OCI-LY7 (cell line): ENCODE results near the gene SPDYE17. TPM values are rescaled to one million over a fixed set of nuclear protein-coding genes. Genes with fewer than 3 reads are reported as not detected.
"Not testable (repeated sequence)": the region's sequence is repeated elsewhere in the genome, so short reads cannot be mapped to it uniquely, and the experiment has no call there.

ENCODE experiments used
- BruUV-seq: library from RNA; stranded (reverse); fragments of 400-500 nt; replicated peaks from 2 replicates; lab custom pipeline; 2021; lab: Mats Ljungman, UMichigan
- CTCF ChIA-PET: fragments of 300-600 bp; sonication (Branson Sonifier 250); formaldehyde crosslinking; loops from one replicate; lab custom pipeline; 2022; ENCODE audit warnings: antibody characterized with exemption; ENCODE audit not compliant: unreplicated experiment; lab: Charles Lee
- POLR2A ChIA-PET: fragments of 300-600 bp; sonication (Branson Sonifier 250); formaldehyde crosslinking; loops from one replicate; lab custom pipeline; 2022; ENCODE audit warnings: antibody characterized with exemption; lab: Charles Lee
- DNase-seq: peaks from one replicate; pipeline ENCODE4 v3.0.0-alpha.2; 2015; ENCODE audit warnings: low spot score
- H2AFZ ChIP-seq: fragments of 200-600 bp; sonication (generic), shearing (Covaris generic); 2 replicates; pipeline ENCODE4 v1.6.1; 2014; ENCODE audit warnings: mild to moderate bottlenecking, antibody characterized with exemption, low read length, moderate library complexity
- H3K27ac ChIP-seq: fragments of 200-600 bp; sonication (generic); 2 replicates; pipeline ENCODE4 v1.5.1; 2014; ENCODE audit warnings: mixed run types, low read depth, mild to moderate bottlenecking, moderate library complexity, low read length, inconsistent platforms; ENCODE audit not compliant: poor library complexity, severe bottlenecking
- H3K36me3 ChIP-seq: fragments of 200-600 bp; sonication (generic); 2 replicates; pipeline ENCODE4 v1.6.1; 2014; ENCODE audit warnings: mild to moderate bottlenecking, antibody characterized with exemption, low read length, moderate library complexity, mixed read lengths; ENCODE audit not compliant: insufficient read depth
- H3K4me1 ChIP-seq: fragments of 200-600 bp; sonication (generic); 2 replicates; pipeline ENCODE4 v1.5.1; 2014; ENCODE audit warnings: mild to moderate bottlenecking, low read length; ENCODE audit not compliant: insufficient read depth, poor library complexity, severe bottlenecking
- H3K4me2 ChIP-seq: fragments of 200-600 bp; sonication (generic); 2 replicates; pipeline ENCODE4 v1.6.1; 2014; ENCODE audit warnings: mild to moderate bottlenecking, low read length
- H3K4me3 ChIP-seq: fragments of 200-600 bp; sonication (generic); 2 replicates; pipeline ENCODE4 v1.5.1; 2014; ENCODE audit warnings: mild to moderate bottlenecking, low read depth, low read length; ENCODE audit not compliant: poor library complexity, severe bottlenecking
- H3K79me2 ChIP-seq: fragments of 200-600 bp; sonication (generic); 2 replicates; pipeline ENCODE4 v1.6.1; 2016; ENCODE audit warnings: low read depth, mild to moderate bottlenecking, low read length, moderate library complexity, mixed read lengths; ENCODE audit not compliant: insufficient read depth
- H3K9me2 ChIP-seq: fragments of 200-600 bp; sonication (generic); 2 replicates; pipeline ENCODE4 v1.6.1; 2016; ENCODE audit warnings: mild to moderate bottlenecking, low read length, mixed read lengths; ENCODE audit not compliant: insufficient read depth
- H3K9me3 ChIP-seq: fragments of 200-600 bp; sonication (generic); 2 replicates; pipeline ENCODE4 v1.6.1; 2014; ENCODE audit warnings: mild to moderate bottlenecking, mixed run types, low read length, mixed read lengths
- H4K20me1 ChIP-seq: fragments of 200-600 bp; sonication (generic); 2 replicates; pipeline ENCODE4 v1.6.1; 2014; ENCODE audit warnings: mild to moderate bottlenecking, antibody characterized with exemption, low read length, moderate library complexity, mixed read lengths; ENCODE audit not compliant: insufficient read depth
- intact Hi-C: fragments of 100-400 bp; cut with micrococcal nuclease; formaldehyde crosslinking; loops from one replicate; pipeline ENCODE4 v1.10.0; 2022; ENCODE audit not compliant: unreplicated experiment
- total RNA-seq, 2 experiments: library from RNA; depleted of rRNA in 1 of 2; stranded (reverse); fragments of >200 nt in 1 of 2; shearing (Covaris generic) in 1 of 2; gene quantifications; 2 replicates each; pipeline ENCODE4 v1.2.3, GENCODE V29; 2014 to 2022

Gene SPDYE17
- total RNA-seq, 2 experiments from 2014 or later = not detected

- H3K4me2 ChIP-seq, H3K27ac ChIP-seq, H4K20me1 ChIP-seq, BruUV-seq, DNase-seq, H3K4me3 ChIP-seq, H3K4me1 ChIP-seq, H2AFZ ChIP-seq, H3K9me3 ChIP-seq, CTCF ChIA-PET, H3K9me2 ChIP-seq, H3K36me3 ChIP-seq, H3K79me2 ChIP-seq, intact Hi-C loops: not testable (repeated sequence)
- POLR2A ChIA-PET = interaction anchor here (0.7 kb wide), 1 partner anchor 814 kb away, joined by 3 read pairs; no protein-coding TSS in a partner anchor
Measured at GRCh38 chr7:77008000-77008399, 24.2 kb downstream of the SPDYE17 start.

- H3K9me3 ChIP-seq, H3K9me2 ChIP-seq, BruUV-seq, DNase-seq, H4K20me1 ChIP-seq, H3K79me2 ChIP-seq, H3K27ac ChIP-seq, H3K4me2 ChIP-seq, H3K4me3 ChIP-seq, H3K36me3 ChIP-seq, H3K4me1 ChIP-seq, CTCF ChIA-PET, H2AFZ ChIP-seq, intact Hi-C loops, POLR2A ChIA-PET: not testable (repeated sequence)
Measured at GRCh38 chr7:77006127-77007110, 25.7 kb downstream of the SPDYE17 start.

GRCh38 chr7:77005461-77006057 is 26.6 kb downstream of the SPDYE17 start:
- H2AFZ ChIP-seq, H4K20me1 ChIP-seq, POLR2A ChIA-PET, H3K4me2 ChIP-seq, H3K4me1 ChIP-seq, H3K9me2 ChIP-seq, DNase-seq, H3K4me3 ChIP-seq, H3K9me3 ChIP-seq, BruUV-seq, CTCF ChIA-PET, H3K79me2 ChIP-seq, H3K36me3 ChIP-seq, H3K27ac ChIP-seq, intact Hi-C loops: not testable (repeated sequence)

- H3K4me1 ChIP-seq, H3K79me2 ChIP-seq, H3K36me3 ChIP-seq, BruUV-seq, CTCF ChIA-PET, H4K20me1 ChIP-seq, H3K4me2 ChIP-seq, H3K9me2 ChIP-seq, H3K27ac ChIP-seq, DNase-seq, H3K4me3 ChIP-seq, intact Hi-C loops, POLR2A ChIA-PET, H3K9me3 ChIP-seq, H2AFZ ChIP-seq: not testable (repeated sequence)
Measured at GRCh38 chr7:77004151-77004550, 28.0 kb downstream of the SPDYE17 start.

- POLR2A ChIA-PET = not testable (repeated sequence)
Measured at GRCh38 chr7:77003241-77003640, 28.9 kb downstream of the SPDYE17 start.

GRCh38 chr7:77002678-77003233 is 29.4 kb downstream of the SPDYE17 start:
- H3K4me1 ChIP-seq, H3K79me2 ChIP-seq, POLR2A ChIA-PET, H3K27ac ChIP-seq, H4K20me1 ChIP-seq, CTCF ChIA-PET, H2AFZ ChIP-seq, BruUV-seq, intact Hi-C loops, H3K9me3 ChIP-seq, H3K9me2 ChIP-seq, DNase-seq, H3K4me2 ChIP-seq, H3K36me3 ChIP-seq, H3K4me3 ChIP-seq: not testable (repeated sequence)

More at GRCh38 chr7:77003241-77003640, 28.9 kb downstream of the SPDYE17 start:
- BruUV-seq, H3K4me2 ChIP-seq, H2AFZ ChIP-seq, H3K4me1 ChIP-seq, CTCF ChIA-PET, H3K79me2 ChIP-seq, H4K20me1 ChIP-seq, intact Hi-C loops, H3K36me3 ChIP-seq, H3K9me2 ChIP-seq, H3K4me3 ChIP-seq, H3K27ac ChIP-seq, DNase-seq, H3K9me3 ChIP-seq: not testable (repeated sequence)
